Measurements from ENCODE around the gene MRGPRE. TPM values are rescaled to one million over a fixed set of nuclear protein-coding genes. Genes with fewer than 3 reads are reported as not detected.

MRGPRE gene
- total RNA-seq, 1 donor from 2014 or later, result not detected

DNA sequence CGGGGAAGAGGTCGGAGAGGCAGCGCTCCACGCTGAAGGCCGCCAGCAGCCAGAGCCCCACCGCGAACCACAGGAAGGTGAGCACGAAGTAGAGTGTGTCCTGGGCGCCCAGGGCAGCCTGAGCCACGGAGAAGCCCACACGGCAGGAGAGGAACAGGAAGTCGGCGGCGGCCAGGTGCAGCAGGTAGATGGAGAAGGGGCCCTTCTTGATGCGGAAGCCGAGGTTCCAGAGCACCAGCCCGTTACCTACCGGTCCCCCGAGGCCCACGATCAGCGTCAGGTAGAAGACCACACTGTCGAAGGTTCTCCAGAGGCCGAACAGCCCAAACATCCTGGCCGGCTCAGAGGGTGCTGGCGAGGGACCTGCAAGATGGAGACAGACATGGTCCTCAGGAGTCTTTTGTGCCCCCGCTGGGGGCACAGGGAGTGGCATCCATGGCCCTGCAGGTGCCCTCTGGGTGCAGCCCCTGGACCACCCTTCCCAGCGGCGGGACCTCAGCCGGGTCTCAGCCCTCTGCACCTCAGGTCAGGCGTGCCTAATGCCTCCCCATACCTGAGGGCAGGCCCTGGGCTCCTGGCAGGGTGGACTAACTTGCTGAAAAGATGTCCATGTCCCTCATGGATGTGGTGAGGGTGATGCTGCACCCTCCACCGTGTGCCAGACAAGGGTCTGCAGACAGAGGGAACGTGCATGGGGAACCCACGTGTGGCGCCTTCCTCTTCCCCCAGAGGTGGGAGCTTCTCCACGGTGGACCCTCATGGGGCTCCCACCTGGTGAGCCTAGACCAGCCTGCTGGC is 13.5 kb downstream of the MRGPRE start, which contains the start of gene MRGPRG:
TSS of gene MRGPRG (minus strand) at position 331 of the 798 bp plus-strand sequence. CDS start at position 331, 0 bp downstream.
- Mint-ChIP-seq H3K4me1 (ENCODE audit: unreplicated experiment) (peaks cover 31% of the 10 kb centered on the region), H3K9me3 (ENCODE audit: unreplicated experiment) (no peaks in the 10 kb centered on the region), H3K36me3 (ENCODE audit: low read depth, unreplicated experiment) (no peaks in the 10 kb centered on the region), H3K4me3 (ENCODE audit: unreplicated experiment) (no peak within 1 kb of the TSS), H3K27ac (ENCODE audit: unreplicated experiment) (no peak within 1 kb of the TSS), H3K27me3 (ENCODE audit: unreplicated experiment) (peaks cover 10% of the 10 kb centered on the region)
- TF ChIP-seq, protein P1, sequence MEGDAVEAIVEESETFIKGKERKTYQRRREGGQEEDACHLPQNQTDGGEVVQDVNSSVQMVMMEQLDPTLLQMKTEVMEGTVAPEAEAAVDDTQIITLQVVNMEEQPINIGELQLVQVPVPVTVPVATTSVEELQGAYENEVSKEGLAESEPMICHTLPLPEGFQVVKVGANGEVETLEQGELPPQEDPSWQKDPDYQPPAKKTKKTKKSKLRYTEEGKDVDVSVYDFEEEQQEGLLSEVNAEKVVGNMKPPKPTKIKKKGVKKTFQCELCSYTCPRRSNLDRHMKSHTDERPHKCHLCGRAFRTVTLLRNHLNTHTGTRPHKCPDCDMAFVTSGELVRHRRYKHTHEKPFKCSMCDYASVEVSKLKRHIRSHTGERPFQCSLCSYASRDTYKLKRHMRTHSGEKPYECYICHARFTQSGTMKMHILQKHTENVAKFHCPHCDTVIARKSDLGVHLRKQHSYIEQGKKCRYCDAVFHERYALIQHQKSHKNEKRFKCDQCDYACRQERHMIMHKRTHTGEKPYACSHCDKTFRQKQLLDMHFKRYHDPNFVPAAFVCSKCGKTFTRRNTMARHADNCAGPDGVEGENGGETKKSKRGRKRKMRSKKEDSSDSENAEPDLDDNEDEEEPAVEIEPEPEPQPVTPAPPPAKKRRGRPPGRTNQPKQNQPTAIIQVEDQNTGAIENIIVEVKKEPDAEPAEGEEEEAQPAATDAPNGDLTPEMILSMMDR (IDR thresholded peaks at IDR 0.05; ENCODE audit: unreplicated experiment), result no peak
- no peak for DNase-seq (ENCODE audit: low spot score)

DNA sequence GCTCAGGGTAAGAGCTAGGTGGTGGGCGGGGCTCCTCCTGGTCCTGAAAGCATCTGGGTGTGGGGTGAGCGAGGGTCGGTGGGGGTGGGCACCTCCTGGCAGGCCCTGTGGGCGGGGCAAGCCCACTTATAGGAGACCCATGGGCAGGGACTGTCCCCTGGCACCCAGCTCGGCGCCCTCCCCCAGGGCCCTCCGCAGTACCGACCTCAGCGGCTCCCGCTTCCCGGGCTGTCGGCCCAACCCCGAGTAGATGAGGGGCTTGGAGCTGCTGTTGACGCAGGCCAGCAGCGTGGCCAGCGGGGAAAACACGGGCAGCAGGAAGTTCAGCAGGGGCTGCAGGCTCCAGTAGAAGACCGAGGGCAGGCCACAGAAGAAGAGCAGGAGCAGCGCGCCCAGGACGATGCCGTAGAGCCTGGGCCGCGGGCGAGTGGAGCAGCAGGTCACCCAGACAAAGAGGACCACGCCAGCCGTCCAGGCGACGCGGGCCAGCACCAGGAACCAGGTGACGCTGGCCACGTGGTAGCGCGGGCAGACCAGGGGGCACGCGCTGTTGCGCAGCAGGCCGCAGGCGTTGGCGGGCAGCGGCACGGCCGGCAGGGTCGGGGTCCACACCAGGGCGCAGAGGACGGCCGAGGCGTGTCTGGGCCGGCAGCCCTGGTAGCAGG is 14.3 kb downstream of the MRGPRE start:
- no peak overlapping the region for H3K27ac Mint-ChIP-seq (ENCODE audit: unreplicated experiment)
- no peaks in the 10 kb centered on the region for H3K9me3 Mint-ChIP-seq (ENCODE audit: unreplicated experiment)
- TF ChIP-seq, protein P1 (IDR thresholded peaks at IDR 0.05; ENCODE audit: unreplicated experiment), result no peak
- no peaks in the 10 kb centered on the region for H3K36me3 Mint-ChIP-seq (ENCODE audit: low read depth, unreplicated experiment)
- DNase-seq (ENCODE audit: low spot score), result no peak
- no peak overlapping the region for H3K4me3 Mint-ChIP-seq (ENCODE audit: unreplicated experiment)
- H3K4me1 Mint-ChIP-seq (ENCODE audit: unreplicated experiment), result peaks cover 39% of the 10 kb centered on the region
- H3K27me3 Mint-ChIP-seq (ENCODE audit: unreplicated experiment), result peaks cover 13% of the 10 kb centered on the region

DNA sequence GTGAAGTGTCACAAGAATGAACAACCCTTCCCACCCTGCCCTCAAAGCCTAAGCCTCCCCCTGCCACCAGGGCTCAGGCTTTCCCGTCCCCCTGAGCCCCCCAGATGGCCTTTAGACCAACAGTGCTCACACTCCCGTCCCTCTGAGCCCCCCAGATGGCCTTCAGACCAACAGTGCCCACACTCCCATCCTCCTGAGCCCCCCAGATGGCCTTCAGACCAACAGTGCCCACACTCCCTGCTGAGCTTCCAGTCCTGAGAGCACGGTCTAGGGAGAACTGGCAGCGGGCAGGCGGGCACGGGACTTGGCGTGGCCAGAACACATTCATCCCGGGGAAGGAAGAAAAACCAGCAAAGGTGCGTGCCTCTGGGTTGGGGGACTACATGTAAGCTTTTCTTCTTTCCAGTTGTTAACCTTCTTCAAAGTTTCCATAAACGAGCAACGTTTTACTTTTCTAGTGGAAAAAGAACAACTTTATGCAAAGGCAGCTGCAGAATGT is 16.1 kb downstream of the MRGPRE start:
- no peak overlapping the region for H3K4me3 Mint-ChIP-seq (ENCODE audit: unreplicated experiment)
- TF ChIP-seq, protein P1 (IDR thresholded peaks at IDR 0.05; ENCODE audit: unreplicated experiment), result no peak
- no peak for DNase-seq (ENCODE audit: low spot score)
- H3K9me3 Mint-ChIP-seq (ENCODE audit: unreplicated experiment), result no peaks in the 10 kb centered on the region
- peaks cover 15% of the 10 kb centered on the region for H3K27me3 Mint-ChIP-seq (ENCODE audit: unreplicated experiment)
- peaks cover 49% of the 10 kb centered on the region for H3K4me1 Mint-ChIP-seq (ENCODE audit: unreplicated experiment)
- H3K36me3 Mint-ChIP-seq (ENCODE audit: low read depth, unreplicated experiment), result no peaks in the 10 kb centered on the region
- H3K27ac Mint-ChIP-seq (ENCODE audit: unreplicated experiment), result no peak overlapping the region

DNA sequence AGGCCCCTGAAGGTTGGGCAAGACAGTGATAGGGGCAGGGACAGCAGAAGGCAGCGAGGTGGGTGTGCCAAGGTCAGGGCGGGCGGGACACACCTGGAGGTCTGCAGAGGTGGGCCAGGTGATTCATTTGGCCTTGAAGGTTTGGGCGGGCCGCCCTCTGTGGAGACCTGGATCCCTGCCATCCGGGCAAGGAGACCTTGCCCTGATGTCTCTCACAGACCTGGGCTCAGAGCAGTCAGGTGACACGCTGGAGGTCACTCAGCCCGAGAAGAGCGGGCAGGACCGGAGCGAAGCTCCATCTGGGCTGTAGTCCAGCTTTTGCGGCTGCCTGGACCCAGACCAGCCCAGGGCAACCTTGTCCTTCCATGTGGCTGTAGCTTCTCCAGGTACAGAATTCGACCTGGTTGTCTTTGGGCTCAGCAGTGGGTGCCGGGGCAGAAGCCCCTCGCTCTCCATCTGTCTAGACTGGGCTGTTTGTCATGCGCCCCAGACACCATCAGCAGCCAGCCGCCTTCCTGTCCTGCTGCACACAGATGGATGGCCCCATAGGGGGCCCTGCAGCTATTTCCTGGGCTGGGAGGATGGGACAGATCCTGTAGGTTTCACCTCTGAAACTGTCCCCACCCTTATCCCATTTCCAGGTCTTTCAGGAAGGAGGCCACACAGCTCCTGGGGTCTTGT is 16.7 kb downstream of the MRGPRE start:
- Mint-ChIP-seq H3K4me3 (ENCODE audit: unreplicated experiment) (no peak overlapping the region), H3K27ac (ENCODE audit: unreplicated experiment) (no peak overlapping the region), H3K9me3 (ENCODE audit: unreplicated experiment) (no peaks in the 10 kb centered on the region), H3K4me1 (ENCODE audit: unreplicated experiment) (peaks cover 49% of the 10 kb centered on the region), H3K36me3 (ENCODE audit: low read depth, unreplicated experiment) (no peaks in the 10 kb centered on the region), H3K27me3 (ENCODE audit: unreplicated experiment) (peaks cover 15% of the 10 kb centered on the region)
- DNase-seq (ENCODE audit: low spot score), result no peak
- TF ChIP-seq, protein P1 (IDR thresholded peaks at IDR 0.05; ENCODE audit: unreplicated experiment), result no peak
